Neural progenitor cell (in vitro differentiated cells): ENCODE results near the gene LRFN2. TPM values are rescaled to one million over a fixed set of nuclear protein-coding genes. Genes with fewer than 3 reads are reported as not detected.

Experiments
- DNase-seq: peaks from one replicate; pipeline ENCODE4 v3.0.0-alpha.2; 2016; ENCODE audit warnings: low spot score
- H2AFZ ChIP-seq: fragments of 200-600 bp; sonication (generic); replicated peaks from 2 replicates; pipeline ENCODE4 v1.6.1; 2016; ENCODE audit warnings: antibody characterized with exemption
- H3F3A ChIP-seq: fragments of 200-600 bp; sonication (generic); 2 replicates; pipeline ENCODE4 v1.6.1; 2016; ENCODE audit warnings: antibody characterized with exemption, low read depth
- H3K27ac ChIP-seq: fragments of 200-600 bp; sonication (generic); 2 replicates; pipeline ENCODE4 v1.5.1; 2016; ENCODE audit warnings: mild to moderate bottlenecking
- H3K27me3 ChIP-seq: fragments of 200-600 bp; sonication (generic); 2 replicates; pipeline ENCODE4 v1.6.1; 2016; ENCODE audit warnings: mild to moderate bottlenecking, moderate library complexity
- H3K36me3 ChIP-seq: fragments of 200-600 bp; sonication (generic); 2 replicates; pipeline ENCODE4 v1.5.1; 2016
- H3K4me1 ChIP-seq: fragments of 200-600 bp; sonication (generic); 2 replicates; pipeline ENCODE4 v1.6.1; 2016; ENCODE audit warnings: mixed run types
- H3K4me2 ChIP-seq: fragments of 200-600 bp; sonication (generic); 2 replicates; pipeline ENCODE4 v1.6.1; 2016
- H3K4me3 ChIP-seq: fragments of 200-600 bp; sonication (generic); 2 replicates; pipeline ENCODE4 v1.5.1; 2016
- H3K79me2 ChIP-seq: fragments of 200-600 bp; sonication (generic); 2 replicates; pipeline ENCODE4 v1.6.1; 2016; ENCODE audit warnings: low read depth
- H3K9ac ChIP-seq: fragments of 200-600 bp; sonication (generic); 2 replicates; pipeline ENCODE4 v1.6.1; 2016
- H3K9me3 ChIP-seq: fragments of 200-600 bp; sonication (generic); 2 replicates; pipeline ENCODE4 v1.5.1; 2016; ENCODE audit warnings: low read depth
- H4K20me1 ChIP-seq: fragments of 200-600 bp; sonication (generic); 2 replicates; pipeline ENCODE4 v1.6.1; 2016; ENCODE audit warnings: low read depth
- H3K27ac Mint-ChIP-seq: 3 replicates; pipeline ENCODE4 v1.8.0; 2021; ENCODE audit warnings: mixed read lengths
- H3K27me3 Mint-ChIP-seq: 2 replicates; pipeline ENCODE4 v1.8.0; 2022; ENCODE audit warnings: low read depth, mild to moderate bottlenecking, inconsistent platforms, moderate library complexity, mixed read lengths; ENCODE audit not compliant: insufficient read depth
- H3K36me3 Mint-ChIP-seq: 3 replicates; pipeline ENCODE4 v1.8.0; 2021; ENCODE audit warnings: mixed read lengths
- H3K4me1 Mint-ChIP-seq: 3 replicates; pipeline ENCODE4 v1.8.0; 2021; ENCODE audit warnings: mixed read lengths
- H3K4me3 Mint-ChIP-seq: 3 replicates; pipeline ENCODE4 v1.8.0; 2021; ENCODE audit warnings: mild to moderate bottlenecking, moderate library complexity, mixed read lengths
- H3K9me3 Mint-ChIP-seq: 3 replicates; pipeline ENCODE4 v1.8.0; 2020; ENCODE audit warnings: mixed read lengths
- EZH2 ChIP-seq: fragments of 200-600 bp; sonication (generic); IDR thresholded peaks from 2 replicates; pipeline ENCODE4 v1.6.1; 2017; ENCODE audit warnings: antibody characterized with exemption, mild to moderate bottlenecking, moderate library complexity
- EZH2phosphoT487 ChIP-seq: fragments of 200-600 bp; sonication (generic); IDR thresholded peaks from 2 replicates; pipeline ENCODE4 v1.6.1; 2017; ENCODE audit warnings: antibody characterized with exemption
- total RNA-seq: library from RNA; depleted of rRNA; stranded (reverse); fragments of >200 nt; gene quantifications from 2 replicates; pipeline ENCODE4 v1.2.3, GENCODE V29; 2015; ENCODE audit warnings: low replicate concordance
- TF ChIP-seq, protein P1 (sequence below): fragments of 200-600 bp; sonication (generic); IDR thresholded peaks from 2 replicates; pipeline ENCODE4 v1.5.1; 2017; ENCODE audit warnings: antibody characterized with exemption, mild to moderate bottlenecking

Gene LRFN2
- total RNA-seq, 1 donor from 2014 or later = not detected

DNA sequence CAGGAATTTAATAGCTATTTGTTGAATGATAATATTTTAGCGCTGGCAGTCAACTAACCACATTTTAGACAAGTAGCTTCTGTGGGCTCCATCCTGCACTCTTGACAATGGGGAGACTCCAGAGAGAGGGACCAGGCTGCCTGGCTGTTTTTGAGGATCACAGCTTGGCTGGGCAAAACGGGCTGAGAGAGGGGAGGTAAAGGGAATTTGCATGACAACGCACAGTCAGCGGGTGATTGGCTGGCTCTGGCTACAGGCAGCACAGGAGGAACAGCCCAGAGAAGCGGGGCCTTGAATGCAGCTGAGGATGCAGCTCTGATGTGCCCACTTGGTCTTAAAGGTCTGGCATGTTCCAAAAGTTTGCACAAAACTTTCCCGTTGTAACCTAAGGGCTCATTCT, 41.2 kb downstream of the LRFN2 start:
- Histone ChIP-seq H3K27ac (no peak overlapping the region), H3K9ac (no peak overlapping the region), H4K20me1 (no peaks in the 10 kb centered on the region), H3K9me3 (no peaks in the 10 kb centered on the region), H3K36me3 (no peaks in the 10 kb centered on the region), H3K27me3 (no peaks in the 10 kb centered on the region), H3F3A (peaks cover 3% of the 10 kb centered on the region), H3K4me2 (no peak overlapping the region), H2AFZ (no peak overlapping the region), H3K4me3 (no peak overlapping the region), H3K79me2 (no peaks in the 10 kb centered on the region), H3K4me1 (peaks cover 34% of the 10 kb centered on the region)
- TF ChIP-seq EZH2phosphoT487 (no peak), EZH2 (no peak)
- TF ChIP-seq, protein P1, sequence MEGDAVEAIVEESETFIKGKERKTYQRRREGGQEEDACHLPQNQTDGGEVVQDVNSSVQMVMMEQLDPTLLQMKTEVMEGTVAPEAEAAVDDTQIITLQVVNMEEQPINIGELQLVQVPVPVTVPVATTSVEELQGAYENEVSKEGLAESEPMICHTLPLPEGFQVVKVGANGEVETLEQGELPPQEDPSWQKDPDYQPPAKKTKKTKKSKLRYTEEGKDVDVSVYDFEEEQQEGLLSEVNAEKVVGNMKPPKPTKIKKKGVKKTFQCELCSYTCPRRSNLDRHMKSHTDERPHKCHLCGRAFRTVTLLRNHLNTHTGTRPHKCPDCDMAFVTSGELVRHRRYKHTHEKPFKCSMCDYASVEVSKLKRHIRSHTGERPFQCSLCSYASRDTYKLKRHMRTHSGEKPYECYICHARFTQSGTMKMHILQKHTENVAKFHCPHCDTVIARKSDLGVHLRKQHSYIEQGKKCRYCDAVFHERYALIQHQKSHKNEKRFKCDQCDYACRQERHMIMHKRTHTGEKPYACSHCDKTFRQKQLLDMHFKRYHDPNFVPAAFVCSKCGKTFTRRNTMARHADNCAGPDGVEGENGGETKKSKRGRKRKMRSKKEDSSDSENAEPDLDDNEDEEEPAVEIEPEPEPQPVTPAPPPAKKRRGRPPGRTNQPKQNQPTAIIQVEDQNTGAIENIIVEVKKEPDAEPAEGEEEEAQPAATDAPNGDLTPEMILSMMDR = no peak
- H3K4me3 Mint-ChIP-seq = peak overlapping the region; percentile 17
- peaks cover 7% of the 10 kb centered on the region for H3K27me3 Mint-ChIP-seq
- DNase-seq = peak; percentile 87
- H3K27ac Mint-ChIP-seq = no peak overlapping the region
- peaks cover 35% of the 10 kb centered on the region for H3K4me1 Mint-ChIP-seq
- no peaks in the 10 kb centered on the region for H3K9me3 Mint-ChIP-seq
- H3K36me3 Mint-ChIP-seq = no peaks in the 10 kb centered on the region

DNA sequence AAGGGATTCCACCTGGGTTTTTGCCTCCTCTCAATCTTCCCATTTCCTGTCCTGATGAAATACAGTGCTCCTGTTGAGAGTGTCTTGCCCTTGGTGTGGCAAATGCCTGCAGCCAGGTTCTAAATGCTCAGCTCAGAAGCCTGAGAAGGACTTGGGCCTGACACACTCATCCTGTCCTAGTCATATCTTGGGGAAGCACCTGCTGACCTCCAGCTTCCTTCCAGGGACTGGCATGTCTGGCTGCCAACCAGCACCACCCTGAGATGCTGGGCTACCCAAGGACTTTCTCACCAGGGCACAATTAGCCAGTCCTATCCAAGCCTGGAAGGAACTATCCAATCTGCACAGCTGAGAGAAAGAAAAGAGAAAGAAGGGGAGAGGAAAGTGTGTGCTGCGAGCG, 43.4 kb downstream of the LRFN2 start:
- TF ChIP-seq, protein P1 = no peak
- TF ChIP-seq EZH2phosphoT487 (no peak), EZH2 (no peak)
- peaks cover 7% of the 10 kb centered on the region for H3K27me3 Mint-ChIP-seq
- Histone ChIP-seq H3K4me3 (no peak overlapping the region), H3K4me1 (peaks cover 34% of the 10 kb centered on the region), H4K20me1 (no peaks in the 10 kb centered on the region), H3F3A (peaks cover 3% of the 10 kb centered on the region), H3K4me2 (no peak overlapping the region), H3K79me2 (no peaks in the 10 kb centered on the region), H3K9me3 (no peaks in the 10 kb centered on the region), H3K36me3 (no peaks in the 10 kb centered on the region), H3K9ac (no peak overlapping the region), H3K27me3 (no peaks in the 10 kb centered on the region), H2AFZ (no peak overlapping the region), H3K27ac (no peak overlapping the region)
- DNase-seq = no peak
- H3K27ac Mint-ChIP-seq = no peak overlapping the region
- no peaks in the 10 kb centered on the region for H3K36me3 Mint-ChIP-seq
- no peak overlapping the region for H3K4me3 Mint-ChIP-seq
- H3K9me3 Mint-ChIP-seq = no peaks in the 10 kb centered on the region
- peaks cover 31% of the 10 kb centered on the region for H3K4me1 Mint-ChIP-seq

DNA sequence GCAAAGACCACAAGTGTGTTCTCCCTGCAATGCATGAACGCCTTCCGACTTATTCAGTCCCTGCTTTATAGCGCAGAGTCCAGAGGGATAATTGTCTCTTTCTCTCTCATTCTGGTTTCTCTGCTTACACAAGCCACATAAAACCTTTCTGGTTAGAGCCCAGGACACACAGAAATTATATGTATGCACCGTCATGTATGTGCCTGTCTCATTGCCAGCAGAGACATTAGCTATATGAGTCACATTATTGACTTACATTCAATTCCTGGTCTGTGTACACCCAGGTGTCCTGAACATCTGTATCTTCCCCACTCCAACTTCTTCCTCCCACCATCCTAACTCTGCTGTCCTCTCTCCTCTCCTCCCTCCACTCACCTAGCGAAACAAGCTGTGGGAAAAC, 44.0 kb downstream of the LRFN2 start:
- no peak overlapping the region for H3K27ac ChIP-seq
- peaks cover 31% of the 10 kb centered on the region for H3K4me1 Mint-ChIP-seq
- no peak for DNase-seq
- no peaks in the 10 kb centered on the region for H3K36me3 ChIP-seq
- no peak for TF ChIP-seq EZH2phosphoT487
- TF ChIP-seq, protein P1 = no peak
- TF ChIP-seq EZH2 = no peak
- H3K4me3 ChIP-seq = no peak overlapping the region
- no peaks in the 10 kb centered on the region for H3K9me3 ChIP-seq
- no peaks in the 10 kb centered on the region for H4K20me1 ChIP-seq
- H3K4me3 Mint-ChIP-seq = no peak overlapping the region
- H3K27me3 Mint-ChIP-seq = peaks cover 7% of the 10 kb centered on the region
- H3K79me2 ChIP-seq = no peaks in the 10 kb centered on the region
- peaks cover 40% of the 10 kb centered on the region for H3K4me1 ChIP-seq
- H2AFZ ChIP-seq = no peak overlapping the region
- no peak overlapping the region for H3K9ac ChIP-seq
- no peaks in the 10 kb centered on the region for H3K9me3 Mint-ChIP-seq
- no peak overlapping the region for H3K4me2 ChIP-seq
- no peak overlapping the region for H3K27ac Mint-ChIP-seq
- H3K36me3 Mint-ChIP-seq = no peaks in the 10 kb centered on the region
- H3K27me3 ChIP-seq = no peaks in the 10 kb centered on the region
- peaks cover 3% of the 10 kb centered on the region for H3F3A ChIP-seq
